ENCODE results near the gene SMC3.

DNA sequence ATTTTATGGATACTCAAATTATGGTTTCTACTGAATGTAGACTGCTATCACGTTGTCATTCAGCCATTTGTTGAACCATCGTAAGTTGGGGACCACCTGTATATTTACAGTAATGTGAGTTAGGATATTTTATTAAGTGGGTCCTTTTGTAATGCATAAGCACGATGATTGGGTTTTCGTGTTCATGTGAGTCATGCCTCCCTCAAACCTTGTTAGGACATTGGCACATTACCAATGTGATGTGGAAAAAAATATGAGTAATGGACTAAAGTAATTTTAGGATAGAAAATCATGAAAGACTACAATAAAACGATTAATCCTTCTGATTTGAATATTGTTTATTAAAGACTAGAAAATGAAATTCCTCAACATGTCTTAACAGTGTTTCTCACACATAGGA, 8.7 kb downstream of the SMC3 start:
- no peak for TF ChIP-seq POLR2A (IDR thresholded peaks at IDR 0.05)
- no peak for TF ChIP-seq POLR2AphosphoS5 (IDR thresholded peaks at IDR 0.05)
